Measurements from ENCODE around the gene STPG4.
"Not testable (repeated sequence)": the region's sequence is repeated elsewhere in the genome, so short reads cannot be mapped to it uniquely, and the experiment has no call there.

STPG4 gene

GRCh38 chr2:47155091-47155876, at the start of gene STPG4:
STPG4 (minus strand) TSS chr2:47155308; CDS start chr2:47155251, 57 bp downstream.
- no peak for DNase-seq (ENCODE audit: low read depth in 2 of 2)

DNA sequence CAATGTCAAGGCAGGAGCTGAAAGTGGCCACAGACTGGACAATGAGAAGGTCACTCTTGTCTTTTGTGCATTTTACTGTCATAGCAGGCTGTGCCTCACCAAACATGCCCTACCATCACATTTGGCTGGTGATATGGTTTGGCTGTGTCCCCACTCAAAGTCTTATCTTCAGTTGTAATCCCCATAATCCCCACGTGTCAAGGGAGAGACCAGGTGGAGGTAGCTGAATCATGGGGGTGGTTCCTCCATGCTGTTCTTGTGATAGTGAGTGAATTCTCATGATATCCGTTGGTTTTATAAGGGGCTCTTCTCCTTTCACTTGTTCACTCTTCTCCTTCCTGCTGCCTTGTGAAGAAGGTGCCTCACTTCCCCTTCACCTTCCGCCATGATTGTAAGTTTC, 49.6 kb upstream of the STPG4 start:
- no peak for DNase-seq (ENCODE audit: low read depth in 2 of 2)

DNA sequence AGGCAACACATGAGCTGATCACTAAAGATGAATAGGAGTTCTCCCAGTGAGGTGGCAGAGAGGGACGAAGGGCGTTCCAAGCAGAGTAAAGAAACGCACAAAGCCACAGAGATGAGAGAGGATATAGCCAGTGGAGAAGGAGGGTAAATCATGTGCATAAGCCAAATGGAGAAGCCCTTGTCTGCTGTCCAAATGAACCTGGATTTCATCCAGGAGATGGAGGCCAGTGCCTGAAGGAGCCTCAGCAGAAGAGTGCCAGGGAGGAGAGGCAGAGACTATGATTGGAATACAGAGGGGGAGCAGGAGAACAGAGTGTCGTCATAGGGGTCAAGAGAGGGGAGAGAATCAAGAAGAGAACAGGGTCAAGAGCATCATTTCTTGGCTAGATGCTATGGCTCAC, 48.9 kb upstream of the STPG4 start:
- no peak for DNase-seq (ENCODE audit: low read depth in 2 of 2)

DNA sequence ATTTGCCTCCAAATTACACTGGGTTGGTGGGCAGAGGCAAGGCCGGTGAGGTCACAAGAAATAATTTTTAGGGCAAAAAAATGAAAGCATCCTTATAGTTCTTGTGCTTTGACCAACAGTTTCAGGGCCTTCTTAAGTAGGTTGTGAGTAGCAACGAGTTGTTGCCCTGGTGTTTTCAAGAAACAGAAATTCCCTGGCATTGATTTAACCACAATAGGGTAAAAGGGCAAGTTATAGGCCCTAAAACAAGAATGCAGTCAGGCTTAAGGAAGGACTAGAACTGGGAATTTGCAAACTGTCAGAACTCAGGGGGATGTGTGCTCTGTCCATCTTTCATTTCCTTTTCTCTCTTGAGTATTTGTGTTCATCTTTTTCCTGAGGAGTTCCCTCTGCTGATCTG, 46.1 kb upstream of the STPG4 start:
- no peak for DNase-seq (ENCODE audit: low read depth in 2 of 2)

GRCh38 chr2:47198985-47199451, 43.9 kb upstream of the STPG4 start:
- no peak for DNase-seq (ENCODE audit: low read depth in 2 of 2)

DNA sequence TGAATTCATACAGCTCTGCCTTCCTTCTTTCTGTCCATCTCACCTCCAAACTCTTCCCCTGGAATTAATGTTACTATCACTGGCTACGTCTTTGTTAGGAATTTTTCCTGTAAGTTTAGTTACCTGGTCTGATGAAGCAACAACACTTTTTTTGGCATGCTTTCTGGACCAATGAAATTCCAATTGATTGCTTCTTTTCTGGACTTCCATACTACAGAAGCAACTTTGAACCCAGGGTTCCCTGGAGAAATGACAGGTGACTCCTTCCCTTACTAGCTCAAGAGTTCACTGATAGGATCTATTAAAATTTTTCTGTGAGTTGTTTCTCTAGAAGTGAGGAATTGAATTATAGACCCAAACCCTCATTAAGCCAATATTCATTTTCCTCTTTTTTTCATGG, 41.4 kb upstream of the STPG4 start:
- no peak for DNase-seq (ENCODE audit: low read depth in 2 of 2)

- DNase-seq (ENCODE audit: low read depth in 2 of 2), result no peak
Measured at GRCh38 chr2:47196046-47196445, 40.9 kb upstream of the STPG4 start.

GRCh38 chr2:47195148-47195547, 40.0 kb upstream of the STPG4 start:
- no peak for DNase-seq (ENCODE audit: low read depth in 2 of 2)

DNA sequence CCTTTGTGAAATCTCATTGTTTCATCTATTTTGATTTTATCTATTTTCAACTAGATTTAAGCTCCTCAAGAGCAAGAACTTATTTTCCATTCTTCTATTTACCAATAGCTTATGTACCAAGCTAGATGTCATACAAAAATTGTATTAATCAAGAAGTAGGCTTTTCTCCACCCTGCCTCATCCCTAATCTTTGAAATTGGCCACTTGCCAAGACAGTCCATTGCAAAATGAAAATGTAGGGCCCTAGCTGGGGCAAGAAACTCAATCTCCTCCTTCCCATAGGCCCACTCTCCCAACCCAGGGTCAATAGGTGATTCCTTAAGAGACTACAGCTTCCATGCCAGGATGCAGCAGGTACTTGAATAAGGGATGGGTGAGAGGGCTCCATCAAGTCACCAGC, 39.3 kb upstream of the STPG4 start:
- DNase-seq (ENCODE audit: low read depth in 2 of 2), result no peak

- no peak for DNase-seq (ENCODE audit: low read depth in 2 of 2)
Measured at GRCh38 chr2:47193607-47194006, 38.5 kb upstream of the STPG4 start.

DNA sequence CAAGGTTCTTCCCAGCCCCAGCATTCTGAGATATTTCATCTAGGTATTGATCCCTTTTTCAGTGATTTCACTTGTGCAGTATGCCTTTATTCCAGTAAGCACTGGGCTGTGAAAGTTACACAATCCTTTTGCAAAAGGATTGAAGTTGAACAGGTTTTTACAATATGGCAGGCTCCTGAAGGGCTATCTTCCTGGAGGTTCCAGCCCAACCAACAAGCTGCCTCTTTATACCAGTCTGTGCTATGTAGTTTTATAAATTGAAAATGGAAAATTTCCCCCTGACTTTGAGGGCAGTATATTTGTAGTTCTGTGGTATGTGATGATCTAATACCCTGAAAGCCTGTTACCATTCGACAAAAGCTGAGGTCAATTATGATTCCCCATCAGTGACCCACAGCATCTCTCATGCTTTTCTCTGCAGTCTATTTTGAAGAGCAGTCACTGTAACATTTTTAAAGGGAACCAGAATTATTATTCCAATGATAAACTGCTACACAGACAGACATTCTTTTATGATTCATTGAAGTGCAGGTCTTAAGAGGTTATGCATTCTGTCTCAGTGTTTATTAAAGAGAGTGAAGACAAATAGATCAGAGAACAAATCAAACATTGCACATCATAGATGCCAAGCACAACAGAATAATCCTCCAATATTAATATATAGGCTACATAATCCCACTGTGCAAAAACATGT, 35.2 kb upstream of the STPG4 start:
- DNase-seq (ENCODE audit: low read depth in 2 of 2), result no peak

DNA sequence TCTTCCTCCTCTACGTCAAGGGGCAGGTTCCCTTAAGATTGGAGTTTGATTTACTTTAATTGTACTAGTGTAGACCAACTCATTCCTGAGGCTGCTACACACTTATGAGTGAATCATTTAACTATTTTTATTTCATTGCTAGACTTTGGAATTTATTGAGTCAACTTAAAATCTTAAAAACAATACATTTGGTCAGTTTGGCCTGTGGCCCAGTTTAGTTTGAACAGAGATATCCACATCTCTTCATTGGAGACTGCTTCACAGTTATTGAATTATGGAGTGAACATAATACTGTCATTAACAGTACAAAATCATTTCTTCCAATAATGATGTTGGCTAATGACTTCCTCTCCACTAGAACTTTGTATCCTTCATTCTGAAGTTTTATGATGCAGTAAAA, 34.5 kb upstream of the STPG4 start:
- DNase-seq (ENCODE audit: low read depth in 2 of 2), result no peak

DNA sequence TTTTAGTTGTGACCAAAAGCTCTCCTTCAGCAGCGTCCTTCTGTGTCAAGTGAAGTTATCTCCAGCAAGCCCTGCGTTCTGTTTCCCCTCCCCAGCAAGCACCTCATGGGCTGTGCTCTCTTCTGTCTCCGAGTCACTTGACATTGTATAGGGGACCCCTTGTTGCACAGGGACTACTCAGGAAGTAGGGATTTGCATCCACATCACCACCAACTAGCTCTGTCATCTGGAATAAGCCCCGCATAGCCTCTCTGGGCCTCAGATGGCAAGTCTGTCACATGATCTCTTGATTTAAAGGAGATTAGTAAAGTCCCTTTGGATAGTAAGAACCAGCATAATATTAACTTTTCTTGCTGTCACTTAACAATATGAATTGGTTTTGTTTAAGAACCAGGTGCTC, 32.0 kb upstream of the STPG4 start:
- no peak for DNase-seq (ENCODE audit: low read depth in 2 of 2)

- DNase-seq (ENCODE audit: low read depth in 2 of 2), result no peak
Measured at GRCh38 chr2:47186351-47186750, 31.2 kb upstream of the STPG4 start.

DNA sequence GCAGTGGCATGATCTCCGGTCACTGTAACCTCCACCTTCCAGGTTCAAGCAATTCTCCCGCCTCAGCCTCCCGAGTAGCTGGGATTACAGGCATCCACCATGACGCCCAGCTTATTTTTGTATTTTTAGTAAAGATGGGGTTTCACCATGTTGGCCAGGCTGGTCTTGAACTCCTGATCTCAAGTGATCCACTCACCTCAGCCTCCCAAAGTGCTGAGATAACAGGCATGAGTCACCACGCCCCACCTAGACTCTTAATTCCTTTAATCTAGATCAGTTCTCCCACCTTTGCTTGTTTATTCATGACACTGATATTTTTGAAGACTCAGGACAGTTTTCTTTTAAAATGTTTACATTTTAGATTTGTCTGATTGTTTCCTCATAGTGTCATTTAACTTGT, 30.0 kb upstream of the STPG4 start:
- DNase-seq (ENCODE audit: low read depth in 2 of 2), result not testable (repeated sequence)

- DNase-seq (ENCODE audit: low read depth in 2 of 2), result no peak
Measured at GRCh38 chr2:47181176-47181575, 26.1 kb upstream of the STPG4 start.

- DNase-seq (ENCODE audit: low read depth in 2 of 2), result no peak
Measured at GRCh38 chr2:47180531-47180930, 25.4 kb upstream of the STPG4 start.

DNA sequence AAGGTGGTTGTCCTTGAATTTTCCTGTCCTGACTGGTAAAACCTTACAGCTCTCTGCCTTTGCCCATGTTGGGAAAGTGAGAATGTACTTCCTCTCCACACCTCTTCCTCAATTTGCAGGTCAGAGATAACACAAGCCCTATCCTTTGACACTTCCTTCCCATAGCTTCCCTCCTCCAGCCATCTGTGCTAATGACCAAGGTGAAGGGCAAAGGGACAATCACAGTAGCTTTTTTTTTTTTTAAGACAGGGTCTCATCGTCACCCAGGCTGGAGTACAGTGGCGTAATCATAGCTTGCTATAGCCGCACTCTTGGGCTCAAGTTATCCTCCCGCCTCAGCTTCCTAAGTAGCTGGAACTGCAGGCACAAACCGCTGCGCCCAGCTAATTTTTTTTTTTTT, 24.3 kb upstream of the STPG4 start:
- no peak for DNase-seq (ENCODE audit: low read depth in 2 of 2)

DNA sequence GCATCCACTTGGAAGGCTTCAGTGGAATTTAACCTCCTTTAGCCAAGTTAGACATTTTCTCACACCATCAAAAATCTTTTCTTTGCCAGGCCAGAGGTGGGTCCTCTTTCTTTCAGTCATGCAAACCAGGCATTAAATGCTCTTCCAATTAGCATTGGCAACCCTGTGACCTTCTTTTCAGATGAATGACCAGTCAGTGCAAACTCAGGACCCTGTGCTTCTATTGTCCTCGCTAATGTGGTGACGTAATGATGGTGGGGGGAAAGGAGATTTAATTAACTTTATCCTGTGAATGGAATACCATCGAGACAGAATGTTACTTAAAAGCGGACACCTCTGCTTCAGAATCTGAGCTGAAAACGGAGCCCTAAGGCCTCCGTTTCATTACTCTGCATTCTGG, 23.2 kb upstream of the STPG4 start:
- no peak for DNase-seq (ENCODE audit: low read depth in 2 of 2)

- no peak for DNase-seq (ENCODE audit: low read depth in 2 of 2)
Measured at GRCh38 chr2:47177043-47177565, 22.0 kb upstream of the STPG4 start.

DNA sequence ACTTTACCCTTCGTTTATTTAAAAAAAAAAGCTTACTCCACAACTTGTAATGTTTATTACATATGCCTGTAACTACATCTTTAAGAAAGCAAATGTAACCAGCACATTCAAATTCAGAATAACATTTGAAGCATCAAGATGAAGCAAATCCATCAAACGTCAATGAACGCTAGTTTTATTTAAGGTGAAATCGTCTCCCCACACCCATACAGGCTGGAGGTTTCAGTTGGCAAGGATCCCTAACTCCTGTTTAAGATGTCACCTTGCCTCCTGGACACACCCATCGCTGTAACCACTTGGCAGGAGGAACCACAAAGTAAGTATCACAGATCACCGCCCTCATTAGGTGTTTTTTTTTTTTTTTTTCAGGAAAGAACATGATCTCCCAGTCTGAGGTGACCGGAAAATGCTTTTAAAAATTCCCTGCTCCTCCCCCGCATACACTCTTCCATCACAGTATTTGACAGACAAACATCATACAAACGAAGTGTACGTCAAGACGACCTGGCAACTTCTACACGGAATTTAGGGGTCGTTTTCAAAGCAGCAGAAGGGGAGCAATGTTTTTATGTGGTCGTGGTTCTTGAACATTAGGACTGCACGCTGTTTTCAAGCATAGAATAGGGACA, 19.7 kb upstream of the STPG4 start:
- DNase-seq (ENCODE audit: low read depth in 2 of 2), result no peak

DNA sequence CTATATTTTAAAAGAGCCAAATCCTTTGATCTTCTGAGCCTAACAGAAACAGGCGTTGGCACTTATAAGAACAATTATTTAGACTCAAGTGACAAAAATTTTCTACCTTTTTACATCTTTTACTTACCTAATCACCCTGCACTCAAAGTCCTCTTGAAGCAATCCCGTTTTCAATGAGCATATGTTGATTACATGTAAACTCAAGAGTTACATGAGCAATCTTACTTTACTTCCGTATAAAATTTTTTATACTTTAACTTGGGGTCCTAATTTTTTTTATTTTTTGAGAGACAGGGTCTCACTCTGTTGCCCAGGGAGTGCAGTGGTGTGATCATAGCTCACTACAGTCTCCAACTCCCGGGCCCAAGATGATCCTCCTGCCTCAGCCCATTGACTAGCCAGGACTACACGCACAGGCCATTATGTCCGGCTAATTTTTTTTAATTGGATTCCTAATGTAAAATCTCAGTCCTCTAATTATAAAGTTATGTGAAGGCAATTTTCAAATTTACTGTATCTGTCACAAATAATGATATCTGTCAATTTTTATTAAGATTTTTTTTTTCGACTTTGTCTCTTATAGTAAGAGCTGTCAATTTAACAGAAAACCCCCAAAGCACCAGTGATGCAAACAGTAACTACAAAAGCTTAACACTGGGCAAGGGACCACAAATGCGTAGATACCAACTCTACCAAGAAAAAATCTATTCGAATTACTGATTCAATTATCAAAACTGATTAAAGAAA, 19.1 kb upstream of the STPG4 start:
- DNase-seq (ENCODE audit: low read depth in 2 of 2), result no peak

All from stimulated activated CD8-positive, alpha-beta memory T cell treated with anti-CD3 and anti-CD28 coated beads, Interleukin-7, amount 100 ng/mL, for 1 hour (primary cell).